Stimulated activated CD8-positive, alpha-beta memory T cell treated with anti-CD3 and anti-CD28 coated beads, Interleukin-4, amount 100 ng/mL, for 4 hours (primary cell): Measurements from ENCODE around the gene PROX1.

ENCODE experiments used
- DNase-seq, 2 donors: peaks; one replicate each; pipeline ENCODE4 v3.0.0-alpha.2; 2020; ENCODE audit warnings: low read depth in 2 of 2, low spot score in 1 of 2

Gene PROX1

GRCh38 chr1:214018386-214019268 lies 30.9 kb downstream of the PROX1 start:
- no peak for DNase-seq

GRCh38 chr1:214019499-214019898 lies 31.7 kb downstream of the PROX1 start:
- DNase-seq = no peak

GRCh38 chr1:214021321-214021720 lies 33.5 kb downstream of the PROX1 start:
- no peak for DNase-seq

GRCh38 chr1:214022229-214022791 lies 34.5 kb downstream of the PROX1 start:
- DNase-seq = no peak

- no peak for DNase-seq
Measured at GRCh38 chr1:214022810-214023425, 35.1 kb downstream of the PROX1 start.

- DNase-seq = no peak
Measured at GRCh38 chr1:214026985-214027384, 39.2 kb downstream of the PROX1 start.

- DNase-seq = no peak
Measured at GRCh38 chr1:214027498-214027897, 39.7 kb downstream of the PROX1 start.

GRCh38 chr1:214028095-214028494 lies 40.3 kb downstream of the PROX1 start:
- no peak for DNase-seq

GRCh38 chr1:214028649-214029406 lies 41.1 kb downstream of the PROX1 start:
- no peak for DNase-seq

GRCh38 chr1:214029796-214030195 lies 42.0 kb downstream of the PROX1 start:
- DNase-seq = no peak

GRCh38 chr1:214031267-214031650 lies 43.5 kb downstream of the PROX1 start:
- no peak for DNase-seq

- DNase-seq = no peak
Measured at GRCh38 chr1:214037468-214037867, 49.7 kb downstream of the PROX1 start.

GRCh38 chr1:214039394-214040018 lies 51.7 kb downstream of the PROX1 start:
- no peak for DNase-seq

- no peak for DNase-seq
Measured at GRCh38 chr1:214043167-214043566, 55.4 kb downstream of the PROX1 start.

GRCh38 chr1:214044438-214045214 lies 56.9 kb downstream of the PROX1 start:
- no peak for DNase-seq

GRCh38 chr1:214050513-214051401 lies 63.0 kb downstream of the PROX1 start:
- no peak for DNase-seq

- no peak for DNase-seq
Measured at GRCh38 chr1:214051786-214052185, 64.0 kb downstream of the PROX1 start.

GRCh38 chr1:214058076-214058475 lies 70.3 kb downstream of the PROX1 start:
- no peak for DNase-seq

- no peak for DNase-seq
Measured at GRCh38 chr1:214066190-214066589, 78.4 kb downstream of the PROX1 start.
